Measurements from ENCODE around the gene LRRC37A2. TPM values are rescaled to one million over a fixed set of nuclear protein-coding genes. Genes with fewer than 3 reads are reported as not detected.
"Not testable (repeated sequence)": the region's sequence is repeated elsewhere in the genome, so short reads cannot be mapped to it uniquely, and the experiment has no call there.

Gene LRRC37A2
- total RNA-seq, 1 experiment from 2014 or later = 9.3 TPM

DNA sequence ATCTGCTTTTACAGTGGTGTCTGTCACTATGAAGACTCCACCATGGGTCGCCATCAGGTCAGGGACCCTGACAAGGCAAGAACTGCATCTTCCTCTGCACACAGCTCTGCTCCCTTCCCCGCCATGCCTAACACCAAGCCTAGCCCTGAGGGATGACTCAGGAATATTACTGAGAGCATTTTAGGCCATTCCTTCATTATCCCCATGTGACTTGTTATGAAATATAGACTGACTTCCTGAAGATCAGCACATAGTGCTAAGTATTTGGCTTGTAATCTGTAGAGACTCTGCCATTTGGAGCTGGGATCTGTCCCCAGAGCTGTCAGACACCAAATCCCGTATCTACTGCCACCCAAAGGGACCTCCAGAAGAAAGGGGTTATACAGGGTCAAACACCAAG, 47.8 kb downstream of the LRRC37A2 start:
- H3K9me3 Mint-ChIP-seq; H3K4me3 Mint-ChIP-seq; H4K20me1 ChIP-seq (ENCODE audit: control insufficient read depth, insufficient read depth, insufficient read length); H3K4me1 Mint-ChIP-seq; H3K23ac ChIP-seq (ENCODE audit: insufficient read length, low read depth, low read length); H3K9ac ChIP-seq (ENCODE audit: extremely low read depth, insufficient read length, low read length); H2BK120ac ChIP-seq (ENCODE audit: low read depth, low read length, poor library complexity, severe bottlenecking); H2AFZ ChIP-seq (ENCODE audit: low read length); H2BK12ac ChIP-seq (ENCODE audit: insufficient read length, low read depth, low read length); H3K4me2 ChIP-seq (ENCODE audit: insufficient read depth, insufficient read length, low read length); H3K27me3 Mint-ChIP-seq (ENCODE audit: low read depth); H2BK5ac ChIP-seq (ENCODE audit: insufficient read length, low read length); H3T11ph ChIP-seq (ENCODE audit: low read length); DNase-seq; H3K27me3 ChIP-seq (ENCODE audit: insufficient read depth, low read length); H3K4me1 ChIP-seq (ENCODE audit: insufficient read depth, low read length); H4K8ac ChIP-seq (replicated peaks; ENCODE audit: insufficient read length, low read depth, low read length); H3K56ac ChIP-seq (ENCODE audit: insufficient read length, low read depth, low read length); H3K14ac ChIP-seq (ENCODE audit: insufficient read depth, low read length); H4K5ac ChIP-seq (ENCODE audit: insufficient read length, low read depth, low read length); H3K18ac ChIP-seq (ENCODE audit: insufficient read length, low read depth, low read length); H2BK20ac ChIP-seq (ENCODE audit: low read depth, low read length, poor library complexity, severe bottlenecking); H3K9me3 ChIP-seq (ENCODE audit: control insufficient read depth, low read depth, low read length); H3K27ac Mint-ChIP-seq; H3K23me2 ChIP-seq (ENCODE audit: insufficient read length, low read depth, low read length, poor library complexity, severe bottlenecking); H2AK5ac ChIP-seq (ENCODE audit: insufficient read length, low read length); H3K4ac ChIP-seq (ENCODE audit: low read depth, low read length); H3K79me2 ChIP-seq (ENCODE audit: insufficient read depth, low read length); H3K27ac ChIP-seq (ENCODE audit: insufficient read length, low read depth, low read length); H2BK15ac ChIP-seq (ENCODE audit: low read depth, low read length); H3K36me3 Mint-ChIP-seq (ENCODE audit: insufficient read depth in 1 of 3, low read depth in 3 of 3); H3K79me1 ChIP-seq (ENCODE audit: insufficient read depth, low read depth, low read length, poor library complexity, severe bottlenecking); H4K91ac ChIP-seq (ENCODE audit: insufficient read length, low read depth, low read length): not testable (repeated sequence)
- no CpG with 5 or more reads among the region's 3 CpGs for WGBS (ENCODE audit: extremely low coverage, insufficient read length, low lambda C conversion rate)

DNA sequence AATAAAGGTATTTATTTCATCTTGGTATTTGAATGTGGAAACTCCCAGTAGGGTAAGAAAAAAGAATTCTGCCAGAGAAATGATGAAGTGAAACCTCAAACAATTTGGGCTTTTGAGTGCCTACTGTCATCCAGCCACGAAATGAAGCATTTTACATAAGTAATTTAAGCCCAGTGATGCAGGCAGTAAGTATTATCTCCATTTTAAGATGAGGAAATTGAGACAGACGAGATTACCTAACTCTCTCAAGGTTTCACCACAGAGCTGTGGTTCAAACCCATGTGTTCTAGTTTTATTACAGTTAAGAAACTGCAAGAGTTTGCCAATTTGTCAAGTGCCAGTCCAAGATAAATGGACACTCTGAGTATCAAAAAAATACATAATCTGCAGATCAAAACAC, 54.0 kb downstream of the LRRC37A2 start:
- H2AFZ ChIP-seq (ENCODE audit: low read length); H3K79me2 ChIP-seq (ENCODE audit: insufficient read depth, low read length); H3K56ac ChIP-seq (ENCODE audit: insufficient read length, low read depth, low read length); H3K27me3 ChIP-seq (ENCODE audit: insufficient read depth, low read length); H3K4me1 Mint-ChIP-seq; H2BK20ac ChIP-seq (ENCODE audit: low read depth, low read length, poor library complexity, severe bottlenecking); H3K4me3 Mint-ChIP-seq; H3K23ac ChIP-seq (ENCODE audit: insufficient read length, low read depth, low read length); H3K9me3 ChIP-seq (ENCODE audit: control insufficient read depth, low read depth, low read length); H3K36me3 Mint-ChIP-seq (ENCODE audit: insufficient read depth in 1 of 3, low read depth in 3 of 3); H3T11ph ChIP-seq (ENCODE audit: low read length); H3K9ac ChIP-seq (ENCODE audit: extremely low read depth, insufficient read length, low read length); H3K27ac Mint-ChIP-seq; H4K20me1 ChIP-seq (ENCODE audit: control insufficient read depth, insufficient read depth, insufficient read length); H3K4me1 ChIP-seq (ENCODE audit: insufficient read depth, low read length); H2AK5ac ChIP-seq (ENCODE audit: insufficient read length, low read length); H4K91ac ChIP-seq (ENCODE audit: insufficient read length, low read depth, low read length); H3K23me2 ChIP-seq (ENCODE audit: insufficient read length, low read depth, low read length, poor library complexity, severe bottlenecking); H4K5ac ChIP-seq (ENCODE audit: insufficient read length, low read depth, low read length); H2BK15ac ChIP-seq (ENCODE audit: low read depth, low read length); H3K79me1 ChIP-seq (ENCODE audit: insufficient read depth, low read depth, low read length, poor library complexity, severe bottlenecking); H3K4me2 ChIP-seq (ENCODE audit: insufficient read depth, insufficient read length, low read length); H3K9me3 Mint-ChIP-seq; H2BK5ac ChIP-seq (ENCODE audit: insufficient read length, low read length); H3K18ac ChIP-seq (ENCODE audit: insufficient read length, low read depth, low read length); H2BK120ac ChIP-seq (ENCODE audit: low read depth, low read length, poor library complexity, severe bottlenecking); H4K8ac ChIP-seq (replicated peaks; ENCODE audit: insufficient read length, low read depth, low read length); H3K27ac ChIP-seq (ENCODE audit: insufficient read length, low read depth, low read length); DNase-seq; H2BK12ac ChIP-seq (ENCODE audit: insufficient read length, low read depth, low read length); H3K14ac ChIP-seq (ENCODE audit: insufficient read depth, low read length); H3K4ac ChIP-seq (ENCODE audit: low read depth, low read length); H3K27me3 Mint-ChIP-seq (ENCODE audit: low read depth): not testable (repeated sequence)
- no CpG with 5 or more reads among the region's 2 CpGs for WGBS (ENCODE audit: extremely low coverage, insufficient read length, low lambda C conversion rate)
